IPS-NIHi11 (cell line): ENCODE results near the gene SLC5A1.
"Not testable (repeated sequence)": the region's sequence is repeated elsewhere in the genome, so short reads cannot be mapped to it uniquely, and the experiment has no call there.

Experiments
- DNase-seq: peaks from one replicate; pipeline ENCODE4 v3.0.0; 2012; ENCODE audit warnings: mixed read lengths, low spot score

SLC5A1 gene

GRCh38 chr22:32144496-32145274 lies 101.6 kb downstream of the SLC5A1 start:
- no peak for DNase-seq

DNA sequence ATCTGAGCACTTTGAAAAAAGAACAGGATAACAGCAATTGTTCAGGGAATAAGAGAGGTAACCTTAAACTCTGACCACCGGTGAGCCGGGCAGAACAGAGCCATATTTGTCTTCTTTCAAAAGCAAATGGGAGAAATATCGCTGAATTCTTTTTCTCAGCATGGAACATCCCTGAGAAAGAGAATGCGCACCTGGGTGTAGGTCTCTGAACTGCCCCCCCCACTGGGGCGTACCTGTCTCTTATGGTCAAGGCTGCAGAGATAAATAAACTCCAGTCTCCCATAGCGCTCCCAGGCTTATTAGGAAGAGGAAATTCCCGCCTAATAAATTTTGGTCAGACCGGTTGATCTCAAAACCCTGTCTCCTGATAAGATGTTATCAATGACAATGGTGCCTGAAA lies 104.1 kb downstream of the SLC5A1 start:
- not testable (repeated sequence) for DNase-seq

DNA sequence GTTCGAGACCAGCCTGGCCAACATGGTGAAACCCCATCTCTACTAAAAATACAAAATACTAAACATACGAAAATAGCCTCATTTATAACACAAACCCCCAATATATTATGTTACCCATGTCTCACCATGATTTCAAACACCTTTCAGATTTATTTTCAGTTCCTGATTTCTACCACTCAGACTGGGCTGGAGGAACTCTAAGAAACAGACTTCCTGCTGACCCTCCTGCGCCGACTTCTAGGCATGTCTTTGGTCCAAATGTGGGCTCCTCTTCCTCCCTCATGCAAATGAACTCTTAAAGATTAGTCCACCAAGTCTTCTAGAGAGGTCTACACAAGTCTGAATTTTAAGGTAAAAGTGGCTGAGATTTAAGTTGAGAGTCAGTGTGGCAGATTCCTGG lies 105.3 kb downstream of the SLC5A1 start:
- not testable (repeated sequence) for DNase-seq

DNA sequence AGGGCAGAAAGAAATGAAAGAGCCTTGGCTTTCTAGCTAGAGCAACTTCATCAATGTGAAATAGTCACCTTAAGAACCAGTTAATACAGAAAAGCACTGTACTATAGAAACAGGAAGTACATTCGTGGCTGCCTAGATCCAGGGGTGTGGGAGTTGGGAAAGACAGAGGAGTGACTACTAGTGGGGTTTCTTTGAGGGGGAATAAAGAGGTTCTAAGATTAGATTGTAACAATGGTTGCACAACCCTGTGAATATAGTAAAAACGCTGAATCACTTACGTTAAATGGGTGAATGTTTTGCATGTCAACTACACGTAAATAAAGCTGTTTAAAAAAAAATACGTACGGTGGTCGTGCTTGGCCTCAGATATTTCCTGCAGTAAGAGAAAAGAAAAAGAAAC lies 107.6 kb downstream of the SLC5A1 start:
- not testable (repeated sequence) for DNase-seq

GRCh38 chr22:32151641-32152040 lies 108.6 kb downstream of the SLC5A1 start:
- not testable (repeated sequence) for DNase-seq

DNA sequence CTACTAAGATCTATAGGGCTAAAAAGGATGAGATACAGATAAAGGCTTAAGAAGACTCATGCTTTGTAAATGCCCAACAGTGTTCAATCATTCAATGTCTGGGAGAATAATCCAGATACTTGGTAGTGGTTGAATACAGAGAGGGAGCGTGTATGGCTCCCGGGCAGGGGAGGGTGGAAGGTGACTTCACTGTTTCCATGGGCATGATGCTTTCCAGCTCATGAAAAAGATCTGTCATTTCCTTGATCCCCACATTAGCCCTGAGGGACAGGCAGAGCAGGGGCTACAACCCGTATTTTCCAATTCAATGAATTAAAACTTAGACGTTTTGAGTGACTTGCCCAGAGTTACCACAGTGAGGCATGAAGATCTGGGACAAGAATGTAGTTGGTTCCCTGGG lies 111.7 kb downstream of the SLC5A1 start:
- not testable (repeated sequence) for DNase-seq

DNA sequence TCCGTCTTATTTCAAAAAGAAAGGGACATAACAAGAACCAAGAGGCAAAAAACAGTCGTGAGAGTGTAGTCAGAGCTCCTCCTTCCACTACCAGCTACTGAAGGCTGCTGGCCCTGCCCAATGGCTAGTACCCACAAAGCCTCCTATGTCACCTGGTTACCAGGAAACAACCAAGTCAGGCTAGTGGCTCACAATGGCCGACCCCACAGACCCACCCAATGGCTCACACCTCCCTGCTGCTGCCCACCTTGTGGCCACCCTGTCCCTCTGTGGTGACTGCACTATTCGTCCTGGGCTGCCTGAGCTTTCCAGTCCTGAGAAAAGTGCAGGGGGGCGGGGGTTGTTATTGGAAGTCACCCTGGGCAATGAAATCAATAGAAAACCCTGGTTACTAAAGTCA lies 114.6 kb downstream of the SLC5A1 start:
- DNase-seq = not testable (repeated sequence)

- peak; percentile 45 for DNase-seq
Measured at GRCh38 chr22:32158712-32159533, 115.9 kb downstream of the SLC5A1 start, which contains the start of gene C22orf42. C22orf42 (minus strand) TSS chr22:32159303; CDS start chr22:32159215, 88 bp downstream.

- not testable (repeated sequence) for DNase-seq
Measured at GRCh38 chr22:32160411-32160810, 117.3 kb downstream of the SLC5A1 start.
